Muscle of back (tissue), 11 donors: ENCODE data around the gene KRT14. TPM values are rescaled to one million over a fixed set of nuclear protein-coding genes. Genes with fewer than 3 reads are reported as not detected.
"Not testable (repeated sequence)": the region's sequence is repeated elsewhere in the genome, so short reads cannot be mapped to it uniquely, and the experiment has no call there.

Source experiments
- DNase-seq, 3 donors: peaks; one replicate each; pipeline versions ENCODE4 v3.0.0 to v3.0.0-alpha.2; 2013
- polyA plus RNA-seq, 10 donors: library from polyadenylated mRNA; unstranded; fragments of 120-200 nt; gene quantifications; one replicate each; pipeline ENCODE4 v1.2.1, GENCODE V29; 2013; ENCODE audit not compliant: insufficient read length in 10 of 10

Gene KRT14
- polyA plus RNA-seq, 10 donors: 0.26 to 72.1 (median 0.46) TPM; not detected in 3

DNA sequence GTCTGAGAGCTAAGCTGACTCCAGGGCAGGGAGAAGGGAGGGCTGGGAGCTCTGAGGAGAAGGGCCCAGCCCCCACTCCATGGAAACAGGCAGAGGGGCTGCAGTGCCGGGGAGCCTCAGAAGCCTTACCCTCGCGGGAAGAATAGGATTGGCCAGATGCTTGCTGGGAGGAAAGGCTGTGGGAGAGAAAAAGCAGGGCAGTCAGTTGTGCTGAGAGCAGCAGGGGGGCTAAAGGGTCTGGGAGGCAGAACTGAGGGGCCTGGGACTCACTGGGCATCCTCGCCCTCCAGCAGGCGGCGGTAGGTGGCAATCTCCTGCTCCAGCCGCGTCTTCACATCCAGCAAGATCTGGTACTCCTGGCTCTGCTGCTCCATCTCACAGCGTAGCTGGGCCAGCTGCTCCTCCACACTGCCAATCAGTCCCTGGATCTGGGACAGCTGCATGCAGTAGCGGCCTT lies 23.4 kb upstream of the KRT14 start:
- DNase-seq: not testable (repeated sequence)

GRCh38 chr17:41606930-41607329 lies 20.2 kb upstream of the KRT14 start:
- DNase-seq: not testable (repeated sequence)

DNA sequence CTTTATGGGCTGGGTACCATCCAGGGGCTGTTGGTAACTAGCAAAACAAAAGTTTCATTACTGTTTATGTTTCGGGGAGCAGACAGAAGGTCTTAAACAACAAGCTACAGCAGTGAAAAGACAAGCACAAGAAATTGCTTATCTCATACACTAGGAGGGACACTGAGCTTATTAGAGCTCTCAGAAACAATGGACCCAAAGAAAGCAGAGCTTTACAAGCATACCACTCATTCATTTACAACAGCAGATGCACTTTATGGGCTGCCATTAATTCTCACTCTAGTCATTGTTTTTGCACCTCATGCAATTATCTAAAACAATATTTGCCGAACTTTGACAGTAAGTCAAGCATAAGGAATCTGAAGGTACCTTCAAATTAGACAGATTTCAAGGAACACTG lies 15.8 kb upstream of the KRT14 start:
- no peak for DNase-seq

GRCh38 chr17:41600318-41600717 lies 13.6 kb upstream of the KRT14 start:
- no peak for DNase-seq

DNA sequence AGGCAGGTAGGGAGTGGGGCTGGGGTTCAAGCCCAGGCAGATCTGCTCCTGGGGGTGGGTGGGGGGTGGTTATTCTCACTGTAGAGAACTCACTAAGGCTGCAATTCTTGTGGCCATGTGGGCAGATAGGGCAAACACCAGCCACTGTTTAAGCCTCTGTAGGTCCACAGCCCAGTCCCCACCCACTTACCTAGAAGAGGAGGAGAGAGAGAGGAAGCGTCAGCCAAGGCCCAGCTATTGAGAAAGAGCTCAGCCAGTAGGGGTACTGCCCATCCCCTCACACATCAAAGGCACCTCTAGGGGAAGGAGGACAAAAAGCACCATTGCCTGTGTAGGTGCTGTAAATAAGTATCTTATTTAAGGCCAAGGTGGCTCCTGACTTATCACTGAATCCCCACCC lies 13.0 kb upstream of the KRT14 start:
- no peak for DNase-seq

DNA sequence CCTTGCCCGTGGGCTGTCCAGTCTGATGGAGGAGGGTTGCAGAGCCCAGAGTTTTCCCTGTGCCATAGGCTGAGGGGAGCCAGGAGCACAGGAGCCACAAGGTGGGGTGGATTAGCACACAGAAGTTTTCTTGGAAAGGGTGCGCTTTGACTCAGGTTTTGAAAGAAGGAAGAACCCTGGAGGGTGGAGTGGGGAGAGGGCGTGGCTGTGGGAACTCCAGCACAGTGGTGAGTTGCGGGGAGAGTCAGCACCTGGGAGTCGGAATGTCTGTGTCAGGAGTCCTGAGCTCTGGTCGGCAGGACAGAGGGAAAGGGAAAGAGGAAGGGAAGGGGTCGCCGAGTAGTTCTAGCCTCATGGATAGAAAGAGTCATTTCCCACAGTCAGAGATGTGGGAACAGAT lies 8.9 kb upstream of the KRT14 start:
- no peak for DNase-seq

GRCh38 chr17:41594363-41594915 lies 7.7 kb upstream of the KRT14 start:
- DNase-seq: no peak

GRCh38 chr17:41593306-41593981 lies 6.7 kb upstream of the KRT14 start:
- DNase-seq: no peak

DNA sequence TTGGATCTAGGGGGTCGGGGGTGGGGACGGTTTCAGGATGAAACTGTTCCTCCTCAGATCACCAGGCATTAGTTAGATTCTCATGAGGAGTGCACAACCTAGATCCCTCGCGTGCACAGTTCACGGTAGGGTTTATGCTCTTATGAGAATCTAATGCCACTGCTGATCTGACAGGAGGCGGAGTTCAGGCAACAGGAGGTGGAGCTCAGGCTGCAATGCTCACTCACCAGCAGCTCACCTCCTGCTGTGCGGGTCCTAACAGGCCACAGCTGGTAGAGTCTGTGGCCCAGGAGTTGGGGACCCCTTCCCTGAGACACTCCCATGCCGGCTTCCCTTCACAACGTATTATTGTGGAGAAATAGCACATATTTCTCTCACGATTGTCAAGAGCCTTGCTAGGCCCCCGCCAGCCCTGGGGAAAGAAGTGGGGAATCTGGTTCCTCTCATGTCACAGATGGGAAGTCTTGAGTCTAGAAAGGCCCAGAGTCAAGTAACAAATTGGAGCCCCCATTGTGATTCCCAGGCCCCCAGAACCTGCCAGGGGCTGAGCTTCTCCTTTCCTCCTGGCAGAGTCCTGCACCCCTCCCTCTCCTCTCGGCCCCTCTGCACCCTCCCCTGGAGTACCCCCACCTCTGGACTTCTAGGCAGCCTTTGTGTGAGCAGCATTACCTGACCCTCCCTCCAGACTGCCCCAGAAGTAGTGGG lies 6.1 kb upstream of the KRT14 start:
- DNase-seq: no peak

DNA sequence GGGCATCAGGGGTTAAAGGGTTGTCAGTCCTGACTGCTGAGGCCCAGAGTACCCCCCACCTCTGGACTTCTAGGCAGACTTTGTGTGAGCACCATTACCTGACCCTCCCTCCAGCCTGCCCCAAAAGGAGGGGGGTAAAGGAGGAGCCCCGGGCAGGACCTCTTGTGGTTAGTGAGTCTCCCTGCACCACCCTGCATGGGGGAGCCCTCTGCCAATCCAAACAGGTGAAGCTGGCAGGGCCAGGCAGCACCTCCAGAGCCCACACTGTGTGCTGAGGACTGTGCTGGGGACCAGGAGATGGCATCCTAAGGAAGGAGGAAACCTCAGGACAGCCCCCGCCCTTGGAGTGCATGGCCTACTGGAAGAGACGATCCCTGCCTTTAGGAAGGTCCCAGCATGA lies 2.6 kb upstream of the KRT14 start:
- DNase-seq: no peak

- no peak for DNase-seq
Observed at GRCh38 chr17:41588126-41588810, 1.6 kb upstream of the KRT14 start.

DNA sequence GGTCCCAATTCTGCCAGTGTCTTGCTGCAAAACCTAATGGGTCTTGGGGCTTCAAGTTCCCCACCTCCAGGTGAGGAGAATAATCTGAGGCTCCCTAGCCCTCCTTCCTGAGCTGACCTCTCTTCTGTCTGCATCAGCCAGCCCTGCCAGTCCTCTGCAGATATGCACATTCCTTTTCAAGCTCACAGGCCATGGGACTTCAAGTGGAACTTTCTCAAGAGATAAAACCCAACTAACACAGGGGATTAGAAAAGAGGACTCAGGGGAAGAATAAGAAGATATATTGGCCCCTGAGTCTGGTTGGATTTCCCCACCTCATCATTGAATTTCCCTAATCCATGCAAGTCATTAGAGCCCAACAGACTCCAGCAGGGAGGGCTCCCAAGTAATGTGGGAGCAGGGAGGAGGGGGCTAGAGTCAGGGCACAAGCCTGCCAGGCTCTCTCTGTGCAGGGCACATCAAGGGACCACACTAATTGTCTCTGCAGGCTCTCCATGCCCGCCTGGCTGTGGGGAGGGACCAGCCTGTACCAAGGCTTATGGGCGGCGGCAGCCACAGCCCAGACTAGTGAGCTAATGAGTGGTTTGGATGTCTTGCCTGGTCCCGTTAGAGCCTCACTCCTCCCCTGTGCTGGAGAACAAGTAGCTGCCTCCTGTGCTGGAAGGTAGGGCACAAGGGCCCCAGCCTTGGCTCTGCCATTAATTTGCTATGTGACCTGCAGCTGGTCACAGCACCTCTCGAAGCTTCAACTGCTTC lies 1.2 kb downstream of the KRT14 start:
- DNase-seq: no peak

DNA sequence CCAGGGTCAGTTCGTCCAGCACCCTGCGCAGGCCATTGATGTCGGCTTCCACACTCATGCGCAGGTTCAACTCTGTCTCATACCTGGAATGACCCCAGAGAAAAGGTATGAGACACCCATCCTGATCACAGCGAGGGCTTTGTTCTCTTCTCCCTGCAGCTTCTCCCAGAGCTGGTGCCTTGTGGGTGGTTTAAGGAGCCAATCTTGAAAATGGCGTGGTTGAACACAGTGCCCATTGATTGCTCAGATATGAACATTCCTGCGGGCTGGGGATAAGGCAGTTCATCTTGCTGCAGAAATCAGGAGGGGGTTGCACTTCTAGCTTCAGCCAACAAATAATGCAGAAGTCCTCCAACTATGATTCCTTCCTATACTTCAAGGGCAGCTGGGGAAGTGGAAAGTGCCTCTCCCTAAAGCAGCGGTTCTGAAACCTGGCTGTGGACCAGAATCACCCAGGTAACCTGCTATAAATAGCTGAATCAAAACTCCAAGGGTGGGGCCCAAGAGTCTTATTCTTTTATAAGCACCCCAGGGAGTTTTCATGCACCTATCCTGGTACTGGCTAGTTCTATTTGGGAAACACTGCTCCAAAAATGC lies 2.3 kb downstream of the KRT14 start:
- DNase-seq: not testable (repeated sequence)

GRCh38 chr17:41583137-41584127 lies 3.3 kb downstream of the KRT14 start:
- DNase-seq: no peak

DNA sequence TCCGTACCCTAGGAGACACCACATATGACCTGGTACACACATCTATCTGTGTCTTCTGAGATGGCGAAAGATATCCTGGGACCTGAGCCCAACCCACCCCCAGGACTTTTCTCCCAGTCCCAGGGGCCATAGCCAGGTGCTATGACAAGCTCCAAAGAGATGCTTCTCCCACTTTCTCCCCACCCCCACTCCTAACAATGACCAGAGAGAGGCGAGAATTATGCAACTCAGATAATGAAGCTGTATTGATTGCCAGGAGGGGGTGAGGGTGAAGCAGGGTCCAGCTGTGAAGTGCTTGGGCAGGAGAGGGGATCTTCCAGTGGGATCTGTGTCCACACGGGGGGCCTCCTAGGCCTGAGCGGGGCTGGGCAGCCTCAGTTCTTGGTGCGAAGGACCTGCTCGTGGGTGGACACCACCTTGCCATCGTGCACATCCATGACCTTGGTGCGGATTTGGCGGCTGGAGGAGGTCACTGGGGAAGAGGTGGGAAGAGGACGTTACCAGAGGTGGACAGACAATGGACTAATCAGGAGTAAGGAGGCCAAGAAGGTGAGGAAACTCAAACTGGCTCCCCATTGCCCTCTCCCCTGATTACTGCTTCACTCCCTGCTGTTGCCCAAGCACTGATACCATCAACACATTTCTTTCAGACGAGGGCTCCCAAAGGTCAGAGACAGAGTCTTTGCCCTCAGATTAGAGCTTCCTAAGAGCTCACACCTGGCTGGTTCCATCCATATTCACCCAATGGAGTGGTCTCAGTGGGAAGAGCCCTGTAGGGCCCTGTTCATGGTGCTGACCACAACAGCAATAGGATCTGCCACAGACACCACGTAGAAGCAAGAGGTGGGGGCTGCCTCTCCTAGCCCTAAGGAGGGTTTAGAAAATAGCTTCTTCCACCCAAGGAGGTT lies 4.4 kb downstream of the KRT14 start:
- DNase-seq: not testable (repeated sequence)

DNA sequence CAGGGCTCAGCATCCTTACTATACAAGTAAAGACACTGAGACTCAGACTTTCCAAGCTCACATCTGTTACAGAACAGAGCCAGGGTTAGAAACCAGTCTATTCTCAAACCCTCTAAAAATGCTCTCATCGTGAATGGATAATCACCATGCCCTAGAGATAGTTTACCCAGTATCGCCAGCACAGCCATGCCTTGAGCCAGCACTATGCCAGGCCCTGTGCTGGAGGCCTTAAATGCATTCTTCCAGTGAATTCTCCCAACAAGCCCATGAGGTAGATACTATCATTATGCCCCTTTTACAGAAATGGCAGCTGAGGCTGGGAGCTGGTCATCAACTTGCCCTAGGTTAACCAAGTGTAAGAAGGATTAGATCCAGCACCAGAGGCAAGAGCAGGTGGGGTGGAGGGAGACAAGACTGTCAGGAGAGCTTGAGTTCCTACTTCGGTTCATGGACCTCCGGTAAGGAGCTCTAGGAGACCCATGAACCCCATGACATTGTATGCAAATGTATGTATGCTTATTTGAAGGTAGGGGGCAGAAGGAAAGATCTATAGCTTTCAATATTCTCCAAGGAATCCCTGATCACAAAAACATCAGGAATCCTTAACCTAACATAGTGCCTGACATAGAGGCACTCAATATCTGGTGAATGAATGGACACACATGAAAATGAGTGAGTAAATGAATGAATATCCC lies 5.2 kb downstream of the KRT14 start:
- no peak for DNase-seq

DNA sequence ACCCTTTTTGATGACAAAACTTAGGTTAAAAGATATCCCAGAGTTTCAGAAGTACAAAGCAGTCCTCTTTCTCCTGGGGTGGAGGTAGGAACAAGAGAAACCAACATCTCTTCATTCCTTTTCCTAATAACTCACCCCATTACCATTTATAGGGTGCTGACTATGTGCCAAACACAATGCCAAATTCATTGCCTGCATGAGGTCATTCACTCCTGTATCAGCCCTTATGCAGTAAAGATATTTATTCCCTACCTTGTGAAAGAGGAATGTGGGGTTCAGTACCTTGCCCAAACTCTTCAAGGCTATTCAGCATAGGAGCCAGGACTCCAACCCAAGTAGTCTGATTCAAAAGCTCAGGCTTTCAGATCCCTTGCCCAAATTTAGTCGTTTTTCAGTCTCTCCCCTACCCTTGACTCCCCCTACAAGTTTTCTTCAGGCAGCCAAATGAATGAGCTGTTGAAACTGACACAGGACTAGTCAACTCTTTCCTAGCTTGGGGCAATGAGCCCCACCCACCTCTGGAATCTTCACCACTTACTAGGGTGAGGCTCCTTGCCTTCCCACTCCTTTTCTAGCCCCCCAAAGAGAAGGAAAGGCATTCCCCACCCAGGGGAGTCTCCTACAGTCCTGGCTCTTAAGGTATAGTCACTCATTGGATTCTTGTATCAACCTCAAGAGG lies 5.9 kb downstream of the KRT14 start:
- no peak for DNase-seq

DNA sequence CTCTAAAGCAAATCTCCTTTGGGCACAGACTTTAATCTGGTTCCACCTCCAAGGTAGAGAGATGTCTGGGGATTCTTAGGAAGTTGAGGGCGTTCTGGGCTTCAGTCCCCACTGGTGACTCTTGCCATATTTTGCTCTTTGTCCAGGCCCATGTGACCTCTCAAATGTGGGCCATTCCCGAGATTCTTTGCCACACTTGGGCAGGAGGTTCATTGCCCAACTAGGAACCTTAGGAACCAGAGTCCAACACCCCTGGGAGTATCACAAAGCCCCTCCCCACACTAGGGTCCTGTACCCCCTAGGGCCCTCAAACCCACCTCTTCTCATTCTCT lies 6.5 kb downstream of the KRT14 start:
- no peak for DNase-seq
